Measurements from ENCODE around the gene DIRAS1.
"Not testable (repeated sequence)": the region's sequence is repeated elsewhere in the genome, so short reads cannot be mapped to it uniquely, and the experiment has no call there.

Gene DIRAS1

DNA sequence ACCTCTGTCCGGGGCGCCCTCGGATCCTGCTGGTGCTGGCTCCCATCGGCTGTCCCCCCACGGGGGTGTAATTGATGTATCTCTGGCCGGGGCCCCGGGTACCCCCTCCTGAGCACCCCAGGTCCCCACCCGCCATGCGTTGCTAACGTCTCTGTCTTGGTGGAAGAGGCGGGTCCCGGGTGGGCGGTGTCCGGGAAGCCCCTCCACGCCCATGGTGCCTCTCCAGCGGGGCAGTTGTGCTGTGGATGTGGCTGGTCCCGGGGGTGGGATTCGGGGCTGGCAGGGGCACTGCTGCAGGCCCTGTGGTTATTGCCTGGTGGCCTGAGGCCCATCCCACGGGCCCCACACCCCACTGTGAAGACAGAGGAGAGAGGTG, 4.9 kb downstream of the DIRAS1 start:
- H3K4me3 ChIP-seq (ENCODE audit: low read depth, low read length) = no peak overlapping the region
- TF ChIP-seq, protein P1, sequence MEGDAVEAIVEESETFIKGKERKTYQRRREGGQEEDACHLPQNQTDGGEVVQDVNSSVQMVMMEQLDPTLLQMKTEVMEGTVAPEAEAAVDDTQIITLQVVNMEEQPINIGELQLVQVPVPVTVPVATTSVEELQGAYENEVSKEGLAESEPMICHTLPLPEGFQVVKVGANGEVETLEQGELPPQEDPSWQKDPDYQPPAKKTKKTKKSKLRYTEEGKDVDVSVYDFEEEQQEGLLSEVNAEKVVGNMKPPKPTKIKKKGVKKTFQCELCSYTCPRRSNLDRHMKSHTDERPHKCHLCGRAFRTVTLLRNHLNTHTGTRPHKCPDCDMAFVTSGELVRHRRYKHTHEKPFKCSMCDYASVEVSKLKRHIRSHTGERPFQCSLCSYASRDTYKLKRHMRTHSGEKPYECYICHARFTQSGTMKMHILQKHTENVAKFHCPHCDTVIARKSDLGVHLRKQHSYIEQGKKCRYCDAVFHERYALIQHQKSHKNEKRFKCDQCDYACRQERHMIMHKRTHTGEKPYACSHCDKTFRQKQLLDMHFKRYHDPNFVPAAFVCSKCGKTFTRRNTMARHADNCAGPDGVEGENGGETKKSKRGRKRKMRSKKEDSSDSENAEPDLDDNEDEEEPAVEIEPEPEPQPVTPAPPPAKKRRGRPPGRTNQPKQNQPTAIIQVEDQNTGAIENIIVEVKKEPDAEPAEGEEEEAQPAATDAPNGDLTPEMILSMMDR (IDR thresholded peaks at IDR 0.05; ENCODE audit: low read depth, low read length, missing control alignments) = no peak
- no peak for DNase-seq (ENCODE audit: low read depth)

DNA sequence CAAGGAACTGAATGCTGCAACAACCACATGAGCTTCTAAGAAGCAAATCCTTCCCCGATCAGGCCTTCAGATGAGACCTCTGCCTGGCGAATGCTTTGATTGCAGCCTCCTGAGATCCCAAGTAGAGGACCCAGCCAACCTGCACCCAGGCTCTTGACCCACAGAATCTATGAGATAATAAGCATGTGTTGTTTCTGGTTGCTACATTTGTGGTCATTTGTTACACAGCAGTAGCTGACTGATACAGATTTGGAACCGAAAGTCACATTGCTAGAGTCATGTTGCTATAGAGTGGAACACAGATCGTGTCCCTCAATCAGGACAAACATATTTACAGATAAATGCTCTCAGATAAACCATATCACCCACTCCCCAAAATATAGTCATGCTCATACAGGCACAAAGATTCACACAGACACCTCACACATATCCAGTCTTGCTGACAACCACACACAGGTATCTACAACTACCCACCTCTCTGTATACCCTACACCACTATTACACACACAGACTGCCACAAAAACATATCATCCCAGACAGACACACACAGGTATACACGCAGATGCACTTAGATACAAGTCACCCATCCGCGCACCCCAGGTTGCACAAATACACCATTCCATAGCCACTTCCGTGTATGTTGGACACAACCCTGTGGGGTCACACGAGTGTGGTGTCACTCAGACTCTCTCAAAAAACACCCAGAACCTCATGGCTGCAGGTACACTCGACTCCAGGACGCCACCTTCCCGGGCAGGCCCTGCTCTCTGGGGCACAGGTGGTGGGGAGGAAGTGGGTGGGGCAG, 5.5 kb downstream of the DIRAS1 start:
- TF ChIP-seq, protein P1 (IDR thresholded peaks at IDR 0.05; ENCODE audit: low read depth, low read length, missing control alignments) = no peak
- no peak for DNase-seq (ENCODE audit: low read depth)
- no peak overlapping the region for H3K4me3 ChIP-seq (ENCODE audit: low read depth, low read length)

DNA sequence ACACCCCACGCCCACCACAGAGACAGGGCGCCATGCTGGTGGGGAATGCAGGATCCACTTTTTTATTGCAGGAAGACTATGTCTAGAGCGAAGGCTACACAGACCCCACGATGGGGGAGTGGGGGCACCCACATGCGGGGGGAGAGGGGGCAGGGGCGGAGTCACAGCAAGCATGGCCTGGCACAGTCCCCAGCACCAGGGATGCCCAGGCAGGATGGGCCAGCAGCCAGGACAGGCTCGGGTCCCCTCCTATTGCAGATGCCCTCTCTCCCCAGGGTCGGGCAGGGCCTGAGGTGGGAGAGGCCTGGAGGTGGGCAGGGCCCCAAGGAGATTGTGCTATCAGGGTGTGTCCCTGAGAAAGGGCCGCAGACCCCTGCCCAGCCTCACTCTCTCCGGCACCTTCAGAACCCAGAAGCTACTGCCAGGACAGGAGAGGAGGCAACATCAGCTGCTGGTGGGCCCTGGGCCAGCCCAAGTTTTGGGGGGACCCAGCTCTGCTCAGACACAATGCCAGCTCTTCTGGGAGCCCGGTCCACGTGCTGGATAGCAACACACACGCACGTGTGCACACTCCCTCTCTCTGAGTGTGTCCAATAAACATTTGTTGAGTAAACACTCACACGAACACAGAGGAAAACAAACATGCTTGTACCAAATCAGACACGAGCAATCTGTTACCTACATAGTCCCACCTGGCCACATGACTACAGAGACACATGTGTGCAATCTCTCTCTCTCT, 6.5 kb downstream of the DIRAS1 start:
- DNase-seq (ENCODE audit: low read depth) = no peak
- H3K4me3 ChIP-seq (ENCODE audit: low read depth, low read length) = no peak overlapping the region
- TF ChIP-seq, protein P1 (IDR thresholded peaks at IDR 0.05; ENCODE audit: low read depth, low read length, missing control alignments) = no peak

DNA sequence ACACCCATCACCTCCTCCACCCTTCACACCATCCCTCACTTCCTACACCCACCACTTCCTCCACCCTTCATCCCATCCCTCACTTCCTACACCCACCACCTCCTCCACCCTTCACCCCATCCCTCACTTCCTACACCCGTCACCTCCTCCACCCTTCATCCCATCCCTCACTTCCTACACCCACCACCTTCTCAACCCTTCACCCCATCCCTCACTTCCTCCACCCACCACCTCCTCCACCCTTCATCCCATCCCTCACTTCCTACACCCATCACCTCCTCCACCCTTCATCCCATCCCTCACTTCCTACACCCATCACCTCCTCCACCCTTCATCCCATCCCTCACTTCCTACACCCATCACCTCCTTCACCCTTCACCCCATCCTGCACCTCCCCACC, 7.1 kb downstream of the DIRAS1 start:
- H3K4me3 ChIP-seq (ENCODE audit: low read depth, low read length); DNase-seq (ENCODE audit: low read depth): not testable (repeated sequence)

DNA sequence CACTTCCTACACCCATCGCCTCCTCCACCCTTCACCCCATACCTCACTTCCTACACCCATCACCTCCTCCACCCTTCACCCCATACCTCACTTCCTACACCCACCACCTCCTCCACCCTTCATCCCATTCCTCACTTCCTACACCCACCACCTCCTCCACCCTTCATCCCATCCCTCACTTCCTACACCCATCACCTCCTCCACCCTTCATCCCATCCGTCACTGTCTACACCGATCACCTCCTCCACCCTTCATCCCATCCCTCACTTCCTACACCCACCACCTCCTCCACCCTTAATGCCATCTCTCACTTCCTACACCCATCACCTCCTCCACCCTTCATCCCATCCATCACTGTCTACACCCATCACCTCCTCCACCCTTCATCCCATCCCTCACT, 8.0 kb downstream of the DIRAS1 start:
- not testable (repeated sequence) for DNase-seq (ENCODE audit: low read depth); H3K4me3 ChIP-seq (ENCODE audit: low read depth, low read length)

DNA sequence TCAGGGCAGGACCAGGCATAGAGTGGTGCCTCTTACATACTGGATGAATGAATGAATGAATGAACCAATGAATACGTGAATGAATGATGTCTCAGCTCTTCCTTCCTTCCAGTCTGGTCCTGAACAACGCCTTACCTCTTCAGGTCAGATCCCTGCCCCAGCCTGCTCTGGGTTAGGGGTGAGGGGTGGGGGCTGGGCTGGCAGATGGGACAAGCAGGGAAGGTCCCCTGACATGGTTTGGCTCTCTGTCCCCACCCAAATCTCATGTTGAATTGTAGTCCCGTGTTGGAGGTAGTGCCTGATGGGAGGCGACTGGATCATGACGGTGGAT, 9.3 kb downstream of the DIRAS1 start:
- TF ChIP-seq, protein P1 (IDR thresholded peaks at IDR 0.05; ENCODE audit: low read depth, low read length, missing control alignments) = no peak
- H3K4me3 ChIP-seq (ENCODE audit: low read depth, low read length) = no peak overlapping the region
- no peak for DNase-seq (ENCODE audit: low read depth)

DNA sequence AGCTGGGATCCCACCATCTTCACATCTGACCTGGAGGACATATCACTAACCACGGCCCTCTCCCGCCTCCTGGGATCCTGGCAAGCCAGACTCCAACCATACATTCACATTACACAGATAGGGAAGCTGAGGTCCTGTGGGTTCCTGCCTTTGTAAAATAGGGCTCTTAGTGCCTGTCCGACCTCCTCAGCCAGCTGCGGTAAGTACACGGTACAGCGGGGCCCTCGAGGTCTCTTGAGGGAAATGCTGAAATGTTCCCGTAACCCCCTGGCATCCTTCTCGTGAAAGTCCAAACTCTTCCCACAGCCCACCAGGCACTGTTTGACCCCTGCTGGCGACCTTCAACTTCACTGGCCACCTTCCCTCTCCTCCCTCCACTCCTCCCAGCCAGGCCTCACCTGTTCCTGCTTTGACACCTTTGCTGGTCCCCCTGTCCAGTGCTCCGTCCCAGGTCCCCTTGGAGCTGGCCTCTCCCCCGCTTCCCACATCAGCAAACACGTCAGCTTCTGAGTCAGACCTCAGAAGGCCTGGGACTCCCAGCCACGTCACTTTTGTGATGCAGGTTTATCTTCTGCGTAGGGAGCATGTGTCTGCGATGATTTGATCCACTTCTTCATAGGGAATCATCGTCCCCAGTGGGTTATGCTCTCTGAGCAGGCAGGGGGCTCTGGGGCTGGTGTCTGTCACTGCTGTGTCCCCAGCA, 9.8 kb downstream of the DIRAS1 start:
- no peak overlapping the region for H3K4me3 ChIP-seq (ENCODE audit: low read depth, low read length)
- DNase-seq (ENCODE audit: low read depth) = no peak
- TF ChIP-seq, protein P1 (IDR thresholded peaks at IDR 0.05; ENCODE audit: low read depth, low read length, missing control alignments) = no peak
